Hepatocyte (in vitro differentiated cells): ENCODE data around the gene COL20A1. TPM values are rescaled to one million over a fixed set of nuclear protein-coding genes. Genes with fewer than 3 reads are reported as not detected.

Experiments
- DNase-seq: peaks from one replicate; pipeline ENCODE4 v3.0.0-alpha.2; 2016; ENCODE audit warnings: low spot score
- H2AFZ ChIP-seq: fragments of 200-600 bp; sonication (generic); 2 replicates; pipeline ENCODE4 v1.6.0; 2016; ENCODE audit warnings: antibody characterized with exemption, mild to moderate bottlenecking
- H3K27ac ChIP-seq: fragments of 200-600 bp; sonication (generic); 2 replicates; pipeline ENCODE4 v1.5.1; 2016; ENCODE audit warnings: mild to moderate bottlenecking
- H3K27me3 ChIP-seq: fragments of 200-600 bp; sonication (generic); 2 replicates; pipeline ENCODE4 v1.6.1; 2016
- H3K36me3 ChIP-seq: fragments of 200-600 bp; sonication (generic); replicated peaks from 2 replicates; pipeline ENCODE4 v1.5.1; 2016; ENCODE audit warnings: low read depth; ENCODE audit not compliant: insufficient read depth
- H3K4me1 ChIP-seq: fragments of 200-600 bp; sonication (generic); 2 replicates; pipeline ENCODE4 v1.5.1; 2016; ENCODE audit warnings: mild to moderate bottlenecking, moderate library complexity; ENCODE audit not compliant: insufficient read depth
- H3K4me2 ChIP-seq: fragments of 200-600 bp; sonication (generic); 2 replicates; pipeline ENCODE4 v1.6.0; 2016
- H3K4me3 ChIP-seq: fragments of 200-600 bp; sonication (generic); 2 replicates; pipeline ENCODE4 v1.5.1; 2016; ENCODE audit warnings: mild to moderate bottlenecking
- H3K79me2 ChIP-seq: fragments of 200-600 bp; sonication (generic); 2 replicates; pipeline ENCODE4 v1.6.0; 2017; ENCODE audit warnings: mild to moderate bottlenecking
- H3K9me2 ChIP-seq: fragments of 200-600 bp; sonication (generic); replicated peaks from 2 replicates; pipeline ENCODE4 v1.6.0; 2017; ENCODE audit warnings: mild to moderate bottlenecking; ENCODE audit not compliant: insufficient read depth
- H3K9me3 ChIP-seq: fragments of 200-600 bp; sonication (generic); 2 replicates; pipeline ENCODE4 v1.5.1; 2016; ENCODE audit warnings: low read depth, mild to moderate bottlenecking
- H4K20me1 ChIP-seq: fragments of 200-600 bp; sonication (generic); 2 replicates; pipeline ENCODE4 v1.6.0; 2016; ENCODE audit warnings: mild to moderate bottlenecking; ENCODE audit not compliant: insufficient read depth, poor library complexity, severe bottlenecking
- EZH2 ChIP-seq: fragments of 200-600 bp; sonication (generic); IDR thresholded peaks from 2 replicates; pipeline ENCODE4 v1.6.1; 2016; ENCODE audit warnings: antibody characterized with exemption, mild to moderate bottlenecking, borderline replicate concordance
- EZH2phosphoT487 ChIP-seq: fragments of 200-600 bp; sonication (generic); IDR thresholded peaks from one replicate; pipeline ENCODE4 v1.6.1; 2018; ENCODE audit warnings: antibody characterized with exemption, mild to moderate bottlenecking, low read depth, moderate library complexity; ENCODE audit not compliant: unreplicated experiment, severe bottlenecking
- WGBS: methylation state at CpG from one replicate; pipeline ENCODE4 v1.1.6; 2016; ENCODE audit warnings: low lambda C conversion rate; ENCODE audit errors: missing lambda C conversion rate; 5-methylcytosine and 5-hydroxymethylcytosine counted together
- polyA plus RNA-seq: library from polyadenylated mRNA; unstranded; fragments of >200 nt; fragmentation: Nextera tagmentation; extraction: Ambion mirVana; gene quantifications from 2 replicates; pipeline ENCODE4 v1.2.1, GENCODE V29; 2016
- total RNA-seq: library from RNA; depleted of rRNA; stranded (reverse); fragments of >200 nt; gene quantifications from 2 replicates; pipeline ENCODE4 v1.2.3, GENCODE V29; 2014
- TF ChIP-seq, protein P1 (sequence below): fragments of 200-600 bp; sonication (generic); IDR thresholded peaks from 2 replicates; pipeline ENCODE4 v1.5.1; 2016; ENCODE audit warnings: antibody characterized with exemption, mild to moderate bottlenecking; ENCODE audit not compliant: poor library complexity

COL20A1 gene
- total and polyA plus RNA-seq, 2 experiments from 2014 or later: not detected

DNA sequence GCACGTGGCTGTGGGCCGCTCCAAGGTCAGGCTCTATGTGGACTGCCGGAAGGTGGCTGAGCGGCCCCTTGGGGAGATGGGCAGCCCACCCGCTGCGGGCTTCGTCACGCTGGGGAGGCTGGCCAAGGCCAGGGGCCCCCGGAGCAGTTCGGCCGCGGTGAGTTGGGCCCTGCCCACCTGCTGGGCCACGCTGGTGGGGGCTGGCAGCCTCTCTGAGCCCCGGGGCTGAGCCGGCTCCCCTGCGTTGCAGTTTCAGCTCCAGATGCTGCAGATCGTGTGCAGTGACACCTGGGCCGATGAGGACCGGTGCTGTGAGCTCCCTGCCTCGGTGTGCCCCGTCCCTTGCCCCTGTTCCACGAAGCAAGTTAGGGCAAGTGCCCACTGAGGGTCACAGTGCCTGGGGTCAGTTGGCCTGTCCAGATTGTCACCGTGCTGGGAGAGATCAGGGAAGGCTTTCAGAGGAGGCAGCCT, 27.1 kb downstream of the COL20A1 start:
- H3K27me3 ChIP-seq: no peaks in the 10 kb centered on the region
- 93% methylated on average over 22 of the region's 23 CpGs for WGBS
- no peak overlapping the region for H3K4me2 ChIP-seq
- H3K4me1 ChIP-seq: no peaks in the 10 kb centered on the region
- H3K9me3 ChIP-seq: no peaks in the 10 kb centered on the region
- H3K79me2 ChIP-seq: no peaks in the 10 kb centered on the region
- no peak for TF ChIP-seq EZH2phosphoT487
- no peak for TF ChIP-seq EZH2
- TF ChIP-seq, protein P1, sequence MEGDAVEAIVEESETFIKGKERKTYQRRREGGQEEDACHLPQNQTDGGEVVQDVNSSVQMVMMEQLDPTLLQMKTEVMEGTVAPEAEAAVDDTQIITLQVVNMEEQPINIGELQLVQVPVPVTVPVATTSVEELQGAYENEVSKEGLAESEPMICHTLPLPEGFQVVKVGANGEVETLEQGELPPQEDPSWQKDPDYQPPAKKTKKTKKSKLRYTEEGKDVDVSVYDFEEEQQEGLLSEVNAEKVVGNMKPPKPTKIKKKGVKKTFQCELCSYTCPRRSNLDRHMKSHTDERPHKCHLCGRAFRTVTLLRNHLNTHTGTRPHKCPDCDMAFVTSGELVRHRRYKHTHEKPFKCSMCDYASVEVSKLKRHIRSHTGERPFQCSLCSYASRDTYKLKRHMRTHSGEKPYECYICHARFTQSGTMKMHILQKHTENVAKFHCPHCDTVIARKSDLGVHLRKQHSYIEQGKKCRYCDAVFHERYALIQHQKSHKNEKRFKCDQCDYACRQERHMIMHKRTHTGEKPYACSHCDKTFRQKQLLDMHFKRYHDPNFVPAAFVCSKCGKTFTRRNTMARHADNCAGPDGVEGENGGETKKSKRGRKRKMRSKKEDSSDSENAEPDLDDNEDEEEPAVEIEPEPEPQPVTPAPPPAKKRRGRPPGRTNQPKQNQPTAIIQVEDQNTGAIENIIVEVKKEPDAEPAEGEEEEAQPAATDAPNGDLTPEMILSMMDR: no peak
- no peaks in the 10 kb centered on the region for H3K9me2 ChIP-seq
- H3K36me3 ChIP-seq: no peaks in the 10 kb centered on the region
- DNase-seq: no peak
- no peaks in the 10 kb centered on the region for H4K20me1 ChIP-seq
- no peak overlapping the region for H3K4me3 ChIP-seq
- H3K27ac ChIP-seq: no peak overlapping the region
- H2AFZ ChIP-seq: no peak overlapping the region

GRCh38 chr20:63320616-63321147, 27.7 kb downstream of the COL20A1 start:
- TF ChIP-seq, protein P1: no peak
- no peak for TF ChIP-seq EZH2phosphoT487
- TF ChIP-seq EZH2: no peak
- 81% methylated on average over 9 of the region's 10 CpGs for WGBS
- no peaks in the 10 kb centered on the region for H3K27me3 ChIP-seq
- no peak for DNase-seq
- H3K9me2 ChIP-seq: no peaks in the 10 kb centered on the region
- H4K20me1 ChIP-seq: no peaks in the 10 kb centered on the region
- H3K27ac ChIP-seq: no peak overlapping the region
- H3K9me3 ChIP-seq: no peaks in the 10 kb centered on the region
- H3K4me2 ChIP-seq: no peak overlapping the region
- H3K79me2 ChIP-seq: no peaks in the 10 kb centered on the region
- no peaks in the 10 kb centered on the region for H3K4me1 ChIP-seq
- no peak overlapping the region for H2AFZ ChIP-seq
- H3K36me3 ChIP-seq: no peaks in the 10 kb centered on the region
- no peak overlapping the region for H3K4me3 ChIP-seq

DNA sequence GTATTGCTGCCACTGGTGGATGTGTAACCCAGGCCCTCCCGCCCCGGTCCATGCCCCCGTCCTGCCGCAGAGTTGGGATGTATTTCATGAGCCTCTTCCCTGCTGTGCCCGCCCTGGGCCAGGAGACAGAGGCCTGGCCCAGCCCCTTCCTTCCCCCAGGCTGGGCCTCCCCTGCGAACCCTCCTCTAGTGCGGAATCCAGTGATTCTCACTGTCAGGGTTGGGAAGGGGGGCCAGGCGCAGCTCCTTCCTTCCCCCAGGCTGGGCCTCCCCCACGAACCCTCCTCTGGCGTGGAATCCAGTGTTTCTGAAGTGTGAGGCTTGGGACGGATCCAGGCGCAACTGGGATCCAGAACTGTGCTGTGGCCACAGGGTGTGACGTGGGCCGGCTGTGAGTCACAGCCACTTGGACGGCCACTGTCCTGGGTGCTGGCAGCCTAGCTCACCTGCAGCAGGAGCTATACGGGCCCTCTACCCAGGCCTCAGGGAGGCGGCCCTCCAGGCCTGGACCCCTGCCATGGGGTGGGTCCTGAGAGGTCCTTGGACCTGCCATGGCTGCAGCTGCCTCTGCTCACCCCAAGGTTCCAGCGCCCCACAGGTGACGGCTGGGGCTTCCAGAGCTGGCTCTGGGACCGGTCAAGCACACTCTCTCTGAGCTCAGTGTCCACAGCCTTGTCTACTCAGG, 28.3 kb downstream of the COL20A1 start:
- no peaks in the 10 kb centered on the region for H3K27me3 ChIP-seq
- DNase-seq: peak; percentile 52

More for the DNA sequence above, 28.3 kb downstream of the COL20A1 start:
- Histone ChIP-seq H3K4me1 (no peaks in the 10 kb centered on the region), H3K36me3 (no peaks in the 10 kb centered on the region), H3K9me2 (no peaks in the 10 kb centered on the region), H3K27ac (no peak overlapping the region), H3K4me2 (no peak overlapping the region), H2AFZ (no peak overlapping the region), H3K4me3 (no peak overlapping the region), H3K79me2 (no peaks in the 10 kb centered on the region), H3K9me3 (no peaks in the 10 kb centered on the region), H4K20me1 (no peaks in the 10 kb centered on the region)
- TF ChIP-seq EZH2 (no peak), EZH2phosphoT487 (no peak)
- TF ChIP-seq, protein P1: no peak
- 71% methylated on average over 19 of the region's 20 CpGs for WGBS
